ENCODE results near the gene ENSA.
"Not testable (repeated sequence)": the region's sequence is repeated elsewhere in the genome, so short reads cannot be mapped to it uniquely, and the experiment has no call there.

The ENSA gene

GRCh38 chr1:150621497-150622302 lies 7.7 kb downstream of the ENSA start:
- peak; percentile 72 for DNase-seq

- no peak for DNase-seq
Measured at GRCh38 chr1:150620919-150621318, 8.5 kb downstream of the ENSA start.

- DNase-seq: peak; percentile 93
Measured at GRCh38 chr1:150619576-150620509, 9.6 kb downstream of the ENSA start.

- DNase-seq: no peak
Measured at GRCh38 chr1:150615346-150616201, 13.8 kb downstream of the ENSA start.

- DNase-seq: peak; percentile 70
Measured at GRCh38 chr1:150613061-150613920, 16.1 kb downstream of the ENSA start.

- DNase-seq: no peak
Measured at GRCh38 chr1:150612014-150612345, 17.4 kb downstream of the ENSA start.

- DNase-seq: no peak
Measured at GRCh38 chr1:150610576-150610975, 18.8 kb downstream of the ENSA start.

- no peak for DNase-seq
Measured at GRCh38 chr1:150609732-150610131, 19.7 kb downstream of the ENSA start.

GRCh38 chr1:150606463-150607142 lies 22.8 kb downstream of the ENSA start:
- no peak for DNase-seq

GRCh38 chr1:150605451-150605731 lies 24.0 kb downstream of the ENSA start:
- not testable (repeated sequence) for DNase-seq

GRCh38 chr1:150604226-150604588 lies 25.2 kb downstream of the ENSA start:
- DNase-seq: no peak

- DNase-seq: no peak
Measured at GRCh38 chr1:150603711-150604110, 25.7 kb downstream of the ENSA start.

- DNase-seq: not testable (repeated sequence)
Measured at GRCh38 chr1:150602372-150602771, 27.0 kb downstream of the ENSA start.

- DNase-seq: no peak
Measured at GRCh38 chr1:150601540-150601939, 27.9 kb downstream of the ENSA start.

- DNase-seq: not testable (repeated sequence)
Measured at GRCh38 chr1:150598346-150598745, 31.1 kb downstream of the ENSA start.

- DNase-seq: no peak
Measured at GRCh38 chr1:150596976-150597375, 32.4 kb downstream of the ENSA start.

- DNase-seq: no peak
Measured at GRCh38 chr1:150596095-150596892, 33.1 kb downstream of the ENSA start.

GRCh38 chr1:150582371-150582770 lies 47.0 kb downstream of the ENSA start:
- no peak for DNase-seq

- not testable (repeated sequence) for DNase-seq
Measured at GRCh38 chr1:150581962-150582361, 47.5 kb downstream of the ENSA start.

- not testable (repeated sequence) for DNase-seq
Measured at GRCh38 chr1:150581437-150581836, 48.0 kb downstream of the ENSA start.

- not testable (repeated sequence) for DNase-seq
Measured at GRCh38 chr1:150580966-150581365, 48.4 kb downstream of the ENSA start.
